Activated CD4-positive, alpha-beta T cell treated with anti-CD3 and anti-CD28 coated beads for 4 hours (primary cell): ENCODE data around the gene G2E3.
"Not testable (repeated sequence)": the region's sequence is repeated elsewhere in the genome, so short reads cannot be mapped to it uniquely, and the experiment has no call there.

Experiments
- DNase-seq, 2 donors: peaks; one replicate each; pipeline ENCODE4 v3.0.0-alpha.2; 2020

G2E3 gene

GRCh38 chr14:30560581-30560980 is 1.6 kb downstream of the G2E3 start:
- no peak for DNase-seq

- no peak for DNase-seq
Observed at GRCh38 chr14:30564235-30564867, 5.4 kb downstream of the G2E3 start.

DNA sequence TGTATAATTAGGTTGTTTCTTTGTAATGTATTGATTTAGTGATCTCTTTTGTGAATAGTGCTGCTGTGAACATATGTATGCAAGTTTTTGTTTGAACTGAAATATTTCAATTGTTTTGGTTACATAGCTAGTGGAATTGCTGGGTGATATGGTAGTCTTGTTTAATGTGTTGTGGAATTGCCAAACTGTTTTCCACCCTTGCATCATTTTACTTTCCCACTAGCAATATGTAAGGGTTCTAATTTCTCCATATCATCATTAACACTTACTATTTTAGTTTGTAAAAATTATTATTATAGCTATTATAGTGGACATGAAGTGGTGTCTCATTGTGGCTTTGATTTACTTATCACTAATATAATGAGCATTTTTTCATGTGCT is 5.9 kb downstream of the G2E3 start:
- DNase-seq = no peak

- no peak for DNase-seq
Observed at GRCh38 chr14:30569216-30569902, 10.4 kb downstream of the G2E3 start.

DNA sequence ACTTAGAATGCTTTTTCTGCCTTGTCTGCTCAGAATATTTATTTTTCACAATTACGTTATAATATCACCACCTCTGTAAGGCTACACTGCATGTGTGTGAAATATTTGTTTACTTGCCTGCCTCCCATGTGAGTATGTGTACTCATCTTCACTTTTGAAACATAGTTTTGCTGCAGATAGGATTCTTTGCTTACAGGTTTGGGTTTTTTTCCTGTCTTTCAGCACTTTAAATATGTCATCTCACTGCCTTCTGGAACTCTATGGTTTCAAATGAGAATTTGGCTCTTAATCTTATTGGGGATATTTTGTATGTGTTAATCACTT is 10.9 kb downstream of the G2E3 start:
- no peak for DNase-seq

DNA sequence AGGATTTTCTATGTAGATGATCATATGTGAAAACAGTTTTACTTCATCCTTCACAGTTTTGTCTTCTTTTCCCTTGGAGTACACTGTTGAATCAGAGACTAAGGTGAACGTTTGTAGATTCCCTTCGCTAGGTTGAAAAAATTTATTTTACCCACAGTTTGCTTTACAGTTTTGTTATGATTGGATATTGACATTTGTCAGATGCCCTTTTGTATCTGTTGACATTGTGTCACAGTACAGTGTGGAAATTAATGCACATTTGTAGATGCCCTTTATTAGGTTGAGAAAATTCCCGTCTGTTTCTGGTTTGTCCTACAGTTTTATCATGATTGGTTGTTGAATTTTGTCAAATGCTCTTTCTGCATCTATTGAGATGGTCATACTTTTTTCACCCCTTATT is 13.3 kb downstream of the G2E3 start:
- no peak for DNase-seq

DNA sequence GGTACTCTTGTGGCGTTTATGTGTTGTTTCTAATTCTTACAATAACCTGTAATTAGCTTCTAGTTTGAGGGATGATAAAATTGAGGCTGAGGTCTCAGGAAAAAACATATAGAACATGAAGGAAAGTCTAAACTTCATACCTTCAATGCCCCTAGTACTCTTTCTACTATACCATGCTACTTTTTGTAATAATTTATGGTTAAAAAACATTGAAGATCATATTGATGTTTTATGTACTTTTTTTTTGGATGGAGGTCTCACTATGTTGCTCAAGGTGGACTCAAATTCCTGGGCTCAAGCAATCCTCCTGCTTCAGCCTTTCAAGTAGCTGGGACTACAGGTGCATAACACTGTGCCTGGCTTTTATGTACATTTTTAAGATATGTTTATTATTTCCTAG is 13.8 kb downstream of the G2E3 start:
- DNase-seq = no peak

DNA sequence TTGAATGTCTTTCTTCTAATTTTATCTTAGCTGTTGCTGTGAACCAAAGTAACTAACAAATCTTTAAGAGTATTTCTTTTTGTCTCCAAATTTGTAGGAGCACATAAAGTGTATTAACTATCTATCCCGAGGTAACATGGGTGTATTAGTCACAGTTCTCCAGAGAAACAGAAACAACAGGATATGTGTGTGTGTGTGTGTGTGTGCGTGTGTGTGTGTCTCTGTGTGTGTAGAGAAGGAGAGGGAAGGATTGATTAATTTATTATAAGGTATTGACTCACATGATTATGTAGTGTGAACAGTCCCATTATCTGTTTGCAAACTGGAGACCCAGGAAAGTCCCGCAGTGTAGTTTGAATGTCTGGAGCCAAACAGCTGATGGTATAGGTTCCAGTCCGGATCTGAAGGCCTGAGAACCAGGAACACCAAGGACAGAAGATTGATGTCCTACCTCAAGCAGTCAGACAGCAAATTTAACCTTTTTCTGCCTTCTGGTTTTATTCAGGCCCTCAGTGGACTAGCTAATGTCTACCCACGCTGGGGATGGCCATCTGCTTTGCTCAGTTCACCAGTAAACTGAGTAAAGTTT is 14.4 kb downstream of the G2E3 start:
- no peak for DNase-seq

- DNase-seq = no peak
Observed at GRCh38 chr14:30573966-30574365, 15.0 kb downstream of the G2E3 start.

- not testable (repeated sequence) for DNase-seq
Observed at GRCh38 chr14:30574777-30575176, 15.8 kb downstream of the G2E3 start.

- not testable (repeated sequence) for DNase-seq
Observed at GRCh38 chr14:30576333-30576732, 17.4 kb downstream of the G2E3 start.

DNA sequence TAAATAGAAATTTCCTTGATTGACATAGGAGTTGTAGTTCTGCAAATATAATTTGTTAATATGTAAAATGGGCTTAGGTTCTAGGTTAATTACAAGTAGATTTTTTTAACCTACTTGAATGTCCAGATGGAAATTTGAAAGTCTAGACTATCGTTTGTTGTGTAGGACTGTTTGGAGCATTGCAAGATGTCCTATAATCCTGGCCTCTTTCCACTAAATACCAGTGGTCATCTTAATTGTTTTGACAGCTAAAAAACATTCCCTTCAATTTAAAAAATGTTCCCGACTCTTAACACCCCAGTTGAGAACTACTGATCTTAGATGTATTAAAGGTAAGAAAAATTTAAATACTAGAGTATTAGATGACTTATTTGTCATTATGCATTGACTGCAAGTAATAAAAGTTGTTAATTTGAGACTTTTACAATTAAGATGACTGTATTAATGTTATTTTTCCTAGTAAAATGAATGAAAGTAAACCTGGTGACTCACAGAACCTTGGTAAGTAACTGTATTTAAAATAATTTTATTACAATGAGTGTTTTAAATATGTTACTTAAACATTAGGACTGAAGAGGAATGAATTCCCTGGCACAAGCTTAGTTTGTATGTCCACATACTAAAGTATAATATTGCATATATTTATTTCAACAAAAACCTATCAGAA is 21.8 kb downstream of the G2E3 start:
- DNase-seq = no peak

DNA sequence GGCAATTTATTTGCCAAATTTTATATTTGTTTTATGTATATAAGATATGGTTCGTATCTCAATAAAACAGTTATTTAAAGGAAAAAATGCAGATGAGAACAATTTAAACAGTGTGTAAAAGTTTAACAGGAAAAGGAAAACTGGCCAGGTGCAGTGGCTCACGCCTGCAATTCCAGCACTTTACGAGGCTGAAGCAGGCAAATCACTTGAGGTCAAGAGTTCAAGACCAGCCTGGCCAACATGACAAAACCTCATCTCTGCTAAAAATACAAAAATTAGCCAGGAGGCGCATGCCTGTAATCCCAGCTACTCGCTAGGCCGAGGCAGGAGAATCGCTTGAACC is 22.3 kb downstream of the G2E3 start:
- DNase-seq = no peak

DNA sequence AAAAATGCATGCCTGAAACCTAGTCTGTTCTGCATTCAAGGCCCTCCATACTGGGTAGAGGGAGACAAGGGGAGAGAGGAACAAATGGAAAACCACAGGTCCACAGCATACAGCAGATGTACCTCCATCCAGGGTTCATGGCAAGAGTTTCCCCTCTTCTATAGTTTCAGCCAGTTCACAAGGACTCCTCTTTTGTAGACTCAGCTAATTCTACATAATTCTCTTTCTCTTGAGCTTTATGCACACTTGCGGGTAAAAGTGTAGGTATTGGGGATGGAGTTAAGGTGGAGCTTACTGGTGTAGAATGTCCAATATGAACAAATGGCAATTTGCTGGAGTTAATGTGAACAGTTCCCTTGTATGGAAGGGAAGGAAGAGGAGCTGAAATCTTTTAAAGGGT is 23.4 kb downstream of the G2E3 start:
- no peak for DNase-seq

DNA sequence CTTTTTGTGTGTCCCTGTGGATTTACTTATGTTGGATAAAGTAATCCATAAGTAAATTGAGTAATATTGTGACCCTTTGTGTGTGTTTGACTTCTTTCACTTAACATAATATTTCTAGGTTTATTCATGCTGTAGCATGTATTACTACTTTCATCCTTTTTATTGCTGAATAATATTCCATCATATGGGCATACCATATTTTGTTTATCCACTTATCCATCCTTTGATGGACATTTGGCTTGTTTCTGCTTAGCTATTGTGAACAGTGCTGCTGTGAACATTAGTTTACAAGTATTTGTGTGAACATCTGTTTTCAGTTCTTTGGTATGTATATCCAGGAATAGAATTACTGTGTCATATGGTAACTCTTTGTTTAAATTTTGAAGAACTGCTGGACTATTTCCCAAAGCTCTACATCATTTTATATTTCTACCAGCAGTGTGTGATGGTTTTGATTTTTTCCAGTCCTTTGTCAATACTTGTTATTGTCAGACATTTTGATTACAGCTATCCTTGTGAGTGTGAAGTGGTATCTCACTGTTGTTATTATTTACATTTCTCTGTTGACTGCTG is 25.2 kb downstream of the G2E3 start:
- DNase-seq = no peak

- DNase-seq = no peak
Observed at GRCh38 chr14:30585204-30585603, 26.2 kb downstream of the G2E3 start.

DNA sequence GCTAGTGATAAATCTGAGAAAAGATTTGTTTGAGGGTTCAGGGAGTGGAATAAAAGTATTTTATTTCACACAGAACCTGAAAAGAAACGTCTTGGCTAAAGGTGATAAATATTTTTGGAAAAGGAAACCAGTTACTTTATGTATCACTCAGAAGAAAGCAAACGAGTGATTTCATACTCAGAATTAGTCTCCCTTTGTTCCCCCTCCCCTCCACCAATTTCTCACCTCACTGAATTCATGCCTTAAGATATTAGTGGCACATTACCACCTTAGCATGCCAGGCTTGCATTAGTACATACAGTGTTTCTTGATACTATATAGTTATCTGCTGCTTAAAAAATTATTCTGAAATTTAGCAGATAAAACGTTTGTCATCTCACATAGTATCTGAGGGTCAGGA is 28.2 kb downstream of the G2E3 start:
- DNase-seq = no peak

DNA sequence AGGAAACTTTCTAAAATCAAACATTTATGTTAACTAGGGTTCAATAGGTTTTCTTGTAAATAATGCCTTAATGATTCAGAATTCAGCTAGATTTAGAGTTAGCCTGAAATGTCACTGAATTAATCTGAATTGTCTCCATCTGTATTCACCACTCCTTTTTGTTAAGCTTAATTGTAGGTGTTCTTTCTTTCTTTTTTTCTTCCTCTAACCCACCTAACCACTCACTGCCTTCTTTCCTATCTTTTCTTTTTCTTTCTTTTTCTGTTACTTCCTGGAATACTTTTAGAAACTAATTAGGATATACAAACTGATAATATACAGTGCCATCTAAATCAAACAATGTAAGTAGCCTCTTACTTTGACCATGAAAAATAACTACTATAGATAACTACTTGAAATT is 29.9 kb downstream of the G2E3 start:
- DNase-seq = no peak

DNA sequence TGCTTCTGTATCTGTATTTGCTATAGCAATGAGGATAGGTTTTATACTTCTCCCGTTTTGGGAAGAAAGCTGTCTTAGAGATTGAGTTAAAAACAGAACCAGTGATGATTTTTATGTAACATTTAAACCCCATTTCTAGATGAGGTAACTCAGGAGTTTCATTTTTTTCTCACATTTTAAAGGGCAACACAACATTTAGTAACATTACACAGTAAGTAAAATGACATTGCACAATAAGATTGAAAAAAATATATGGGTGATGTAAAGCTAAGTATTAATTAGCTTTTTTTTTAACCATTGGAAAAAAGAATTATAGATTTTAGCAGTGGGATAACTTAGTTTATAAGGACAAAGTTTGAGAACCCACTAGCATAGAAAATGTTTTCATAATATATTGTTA is 38.0 kb downstream of the G2E3 start:
- no peak for DNase-seq

DNA sequence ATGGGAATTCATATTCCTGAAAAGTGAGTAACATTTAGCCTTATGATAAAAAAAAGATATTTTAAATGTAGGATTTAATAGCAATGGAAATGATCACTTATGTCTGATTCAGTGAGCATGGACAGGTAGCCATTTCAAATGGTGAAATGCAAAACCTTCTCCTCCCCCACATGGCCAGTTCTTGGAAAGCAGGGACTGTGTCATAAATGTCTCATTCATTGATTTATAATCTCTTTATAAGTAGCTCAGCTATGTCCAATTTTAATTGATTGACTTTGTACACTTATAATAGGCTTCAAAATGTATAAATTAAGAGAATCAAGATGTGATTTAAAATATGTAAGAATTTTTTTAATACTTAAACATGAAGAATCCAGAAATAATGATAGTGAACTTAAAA is 38.5 kb downstream of the G2E3 start:
- DNase-seq = no peak

- DNase-seq = no peak
Observed at GRCh38 chr14:30600922-30601918, 42.3 kb downstream of the G2E3 start.

DNA sequence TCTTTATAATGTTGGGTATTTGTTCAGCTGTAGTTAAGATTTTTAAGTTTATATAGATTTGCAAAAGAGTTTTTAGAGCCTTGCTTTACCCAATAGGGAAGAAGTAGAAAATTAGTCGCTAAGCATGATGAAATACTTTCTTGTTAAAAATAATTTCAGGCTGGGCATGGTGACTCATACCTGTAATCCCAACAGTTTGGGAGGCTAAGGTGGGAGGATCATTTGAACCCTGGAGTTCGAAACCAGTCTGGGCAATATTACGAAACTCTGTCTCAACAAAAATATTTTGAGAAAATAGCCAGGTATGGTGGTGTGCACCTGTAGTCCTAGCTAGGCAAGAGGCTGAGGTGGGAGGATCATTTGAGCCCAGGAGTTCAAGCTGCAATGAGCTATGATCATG is 44.4 kb downstream of the G2E3 start:
- no peak for DNase-seq

- not testable (repeated sequence) for DNase-seq
Observed at GRCh38 chr14:30604696-30605095, 45.7 kb downstream of the G2E3 start.
